ENCODE measurements around the gene PHACTR2.

The PHACTR2 gene

GRCh38 chr6:143804835-143805239 is 127.1 kb downstream of the PHACTR2 start:
- in situ Hi-C loops (cut with HindIII; ENCODE audit: low pct_unique_long_range_greater_than_20kb, low sequenced_read_pairs), result no loop called here
- no peak for DNase-seq (ENCODE audit: low read depth in 1 of 2, low spot score in 1 of 2)
- TF ChIP-seq JUND (IDR thresholded peaks at IDR 0.05; ENCODE audit: low read depth), result no peak

- TF ChIP-seq JUND (IDR thresholded peaks at IDR 0.05; ENCODE audit: low read depth), result no peak
- in situ Hi-C loops (cut with HindIII; ENCODE audit: low pct_unique_long_range_greater_than_20kb, low sequenced_read_pairs), result no loop called here
- DNase-seq (ENCODE audit: low read depth in 1 of 2, low spot score in 1 of 2), result no peak
Measured at GRCh38 chr6:143806282-143807102, 128.7 kb downstream of the PHACTR2 start.

GRCh38 chr6:143807103-143807772 is 129.5 kb downstream of the PHACTR2 start:
- DNase-seq (ENCODE audit: low read depth in 1 of 2, low spot score in 1 of 2), result no peak
- in situ Hi-C loops (cut with HindIII; ENCODE audit: low pct_unique_long_range_greater_than_20kb, low sequenced_read_pairs), result no loop called here
- no peak for TF ChIP-seq JUND (IDR thresholded peaks at IDR 0.05; ENCODE audit: low read depth)

- no peak for TF ChIP-seq JUND (IDR thresholded peaks at IDR 0.05; ENCODE audit: low read depth)
- in situ Hi-C loops (cut with HindIII; ENCODE audit: low pct_unique_long_range_greater_than_20kb, low sequenced_read_pairs), result no loop called here
- DNase-seq (ENCODE audit: low read depth in 1 of 2, low spot score in 1 of 2), result no peak
Measured at GRCh38 chr6:143810745-143811144, 133.0 kb downstream of the PHACTR2 start.

DNA sequence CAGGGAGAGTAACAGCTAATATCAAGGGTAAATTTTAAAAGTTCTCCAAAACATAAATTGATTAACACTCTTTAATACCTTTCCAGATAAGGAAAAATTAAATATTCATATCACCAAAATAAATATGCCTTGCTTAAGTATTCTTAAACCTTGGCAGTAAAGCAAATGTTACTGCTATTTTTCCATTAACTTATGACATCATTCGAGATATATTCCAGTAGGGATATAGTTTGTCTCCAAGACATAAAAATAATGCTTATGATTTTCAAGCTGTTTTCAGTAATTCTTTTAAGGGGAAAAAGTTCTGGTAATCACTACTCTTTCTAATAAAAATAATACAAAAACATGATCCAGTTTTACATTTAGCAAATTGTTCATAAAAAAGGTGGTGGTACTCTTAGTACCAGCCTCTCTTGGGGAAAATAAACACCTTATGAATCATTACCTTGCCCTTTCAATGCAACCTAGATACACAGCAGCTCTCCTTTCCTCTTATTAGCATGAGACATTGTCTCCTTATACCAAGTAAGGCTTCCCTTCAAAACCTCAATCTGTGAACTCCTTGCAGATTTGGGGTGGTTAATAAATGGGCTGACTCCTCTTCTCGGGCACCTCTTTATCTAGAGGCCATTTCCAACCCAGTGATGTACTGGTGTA is 133.9 kb downstream of the PHACTR2 start:
- no peak for DNase-seq (ENCODE audit: low read depth in 1 of 2, low spot score in 1 of 2)
- no peak for TF ChIP-seq JUND (IDR thresholded peaks at IDR 0.05; ENCODE audit: low read depth)
- in situ Hi-C loops (cut with HindIII; ENCODE audit: low pct_unique_long_range_greater_than_20kb, low sequenced_read_pairs), result no loop called here

GRCh38 chr6:143817621-143818020 is 139.9 kb downstream of the PHACTR2 start:
- TF ChIP-seq JUND (IDR thresholded peaks at IDR 0.05; ENCODE audit: low read depth), result no peak
- in situ Hi-C loops (cut with HindIII; ENCODE audit: low pct_unique_long_range_greater_than_20kb, low sequenced_read_pairs), result no loop called here
- no peak for DNase-seq (ENCODE audit: low read depth in 1 of 2, low spot score in 1 of 2)

DNA sequence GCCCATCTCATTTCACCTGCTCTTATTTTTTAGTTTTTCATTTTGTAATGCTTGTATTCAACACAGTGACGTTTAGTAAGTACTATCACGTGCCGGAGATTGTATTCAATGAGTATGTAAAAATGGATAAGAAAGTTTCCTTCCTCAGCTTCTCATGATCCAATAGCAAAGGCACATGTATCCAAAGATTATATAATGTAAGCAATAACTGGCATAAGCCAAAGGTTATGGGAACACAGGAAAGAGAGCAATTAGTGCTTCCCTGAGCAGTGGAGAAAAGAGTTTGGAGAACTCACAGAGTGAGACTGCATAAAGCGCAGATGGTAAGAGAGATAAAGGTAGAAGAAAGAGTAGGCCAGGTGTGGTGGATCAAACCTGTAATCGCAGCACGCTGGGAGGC is 143.6 kb downstream of the PHACTR2 start:
- no peak for TF ChIP-seq JUND (IDR thresholded peaks at IDR 0.05; ENCODE audit: low read depth)
- no peak for DNase-seq (ENCODE audit: low read depth in 1 of 2, low spot score in 1 of 2)
- in situ Hi-C loops (cut with HindIII; ENCODE audit: low pct_unique_long_range_greater_than_20kb, low sequenced_read_pairs), result no loop called here

- in situ Hi-C loops (cut with HindIII; ENCODE audit: low pct_unique_long_range_greater_than_20kb, low sequenced_read_pairs), result no loop called here
- DNase-seq (ENCODE audit: low read depth in 1 of 2, low spot score in 1 of 2), result no peak
- TF ChIP-seq JUND (IDR thresholded peaks at IDR 0.05; ENCODE audit: low read depth), result no peak
Measured at GRCh38 chr6:143822584-143823024, 144.8 kb downstream of the PHACTR2 start.

DNA sequence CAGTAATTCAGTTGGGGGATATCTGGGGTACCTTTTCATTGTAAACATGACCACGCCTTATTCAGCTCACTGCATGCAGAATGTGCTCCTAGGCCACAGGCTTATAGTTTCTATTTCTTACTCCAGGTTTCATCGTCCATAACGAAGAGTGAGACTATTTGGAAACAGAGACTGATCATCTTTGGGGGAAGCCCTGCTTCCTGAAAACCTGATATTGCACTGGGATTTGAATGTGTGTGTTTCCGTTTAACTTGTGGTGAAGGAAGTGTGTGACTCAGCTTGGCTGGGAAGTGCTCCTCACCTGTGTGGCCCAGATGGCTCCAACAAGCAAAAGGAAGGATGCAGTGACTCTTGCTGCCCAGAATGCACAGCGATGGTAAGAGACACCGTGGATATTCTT is 145.8 kb downstream of the PHACTR2 start:
- in situ Hi-C loops (cut with HindIII; ENCODE audit: low pct_unique_long_range_greater_than_20kb, low sequenced_read_pairs), result no loop called here
- DNase-seq (ENCODE audit: low read depth in 1 of 2, low spot score in 1 of 2), result no peak
- TF ChIP-seq JUND (IDR thresholded peaks at IDR 0.05; ENCODE audit: low read depth), result no peak

DNA sequence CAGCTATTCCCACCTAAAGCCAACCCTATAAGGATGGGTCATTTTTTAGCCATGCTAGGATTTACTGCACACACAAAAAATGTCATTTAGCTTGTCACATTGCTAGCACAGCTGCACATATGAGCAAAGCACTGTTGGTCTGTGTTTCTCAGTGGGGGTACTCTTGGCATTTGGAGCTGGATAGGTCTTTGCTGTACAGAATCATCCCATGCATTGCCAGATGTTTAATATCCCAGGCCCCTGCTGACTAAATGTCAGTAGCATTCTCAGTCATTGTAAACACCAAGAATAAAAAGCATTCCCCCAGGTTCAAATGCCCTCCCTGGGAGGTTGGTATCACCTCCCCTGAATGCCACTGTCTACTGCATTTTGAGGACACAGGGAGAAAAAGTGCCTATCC is 150.8 kb downstream of the PHACTR2 start:
- DNase-seq (ENCODE audit: low read depth in 1 of 2, low spot score in 1 of 2), result no peak
- in situ Hi-C loops (cut with HindIII; ENCODE audit: low pct_unique_long_range_greater_than_20kb, low sequenced_read_pairs), result no loop called here
- no peak for TF ChIP-seq JUND (IDR thresholded peaks at IDR 0.05; ENCODE audit: low read depth)

- no peak for DNase-seq (ENCODE audit: low read depth in 1 of 2, low spot score in 1 of 2)
- in situ Hi-C loops (cut with HindIII; ENCODE audit: low pct_unique_long_range_greater_than_20kb, low sequenced_read_pairs), result no loop called here
- TF ChIP-seq JUND (IDR thresholded peaks at IDR 0.05; ENCODE audit: low read depth), result no peak
Measured at GRCh38 chr6:143836150-143836549, 158.4 kb downstream of the PHACTR2 start.

GRCh38 chr6:143838395-143838794 is 160.6 kb downstream of the PHACTR2 start:
- TF ChIP-seq JUND (IDR thresholded peaks at IDR 0.05; ENCODE audit: low read depth), result no peak
- DNase-seq (ENCODE audit: low read depth in 1 of 2, low spot score in 1 of 2), result no peak
- in situ Hi-C loops (cut with HindIII; ENCODE audit: low pct_unique_long_range_greater_than_20kb, low sequenced_read_pairs), result no loop called here

DNA sequence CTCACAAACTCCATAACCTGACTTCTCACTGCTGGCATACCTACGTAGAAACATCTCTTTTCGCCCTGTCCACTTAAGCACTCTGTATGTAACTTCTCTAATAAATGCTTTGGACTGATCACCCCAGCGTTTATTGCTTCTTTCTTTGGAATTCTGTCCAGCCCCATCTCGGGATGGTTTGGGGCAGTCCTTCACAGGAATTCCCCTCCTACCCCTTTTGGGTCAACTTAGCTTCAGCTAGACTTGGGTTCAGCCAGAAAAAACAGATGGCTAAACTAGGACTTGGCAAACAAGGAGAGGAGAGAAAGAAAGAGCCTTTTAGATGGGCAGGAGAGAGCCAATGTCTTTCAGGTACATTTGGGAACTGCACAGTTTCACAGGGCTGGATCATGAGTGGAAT is 161.4 kb downstream of the PHACTR2 start:
- TF ChIP-seq JUND (IDR thresholded peaks at IDR 0.05; ENCODE audit: low read depth), result no peak
- in situ Hi-C loops (cut with HindIII; ENCODE audit: low pct_unique_long_range_greater_than_20kb, low sequenced_read_pairs), result no loop called here
- no peak for DNase-seq (ENCODE audit: low read depth in 1 of 2, low spot score in 1 of 2)
